Activated CD4-positive, alpha-beta T cell treated with anti-CD3 and anti-CD28 coated beads for 24 hours (primary cell): ENCODE data around the gene C1orf159.
"Not testable (repeated sequence)": the region's sequence is repeated elsewhere in the genome, so short reads cannot be mapped to it uniquely, and the experiment has no call there.

Source experiments
- DNase-seq, 2 donors: peaks; one replicate each; pipeline ENCODE4 v3.0.0-alpha.2; 2020; ENCODE audit warnings: low read depth in 2 of 2

The C1orf159 gene

DNA sequence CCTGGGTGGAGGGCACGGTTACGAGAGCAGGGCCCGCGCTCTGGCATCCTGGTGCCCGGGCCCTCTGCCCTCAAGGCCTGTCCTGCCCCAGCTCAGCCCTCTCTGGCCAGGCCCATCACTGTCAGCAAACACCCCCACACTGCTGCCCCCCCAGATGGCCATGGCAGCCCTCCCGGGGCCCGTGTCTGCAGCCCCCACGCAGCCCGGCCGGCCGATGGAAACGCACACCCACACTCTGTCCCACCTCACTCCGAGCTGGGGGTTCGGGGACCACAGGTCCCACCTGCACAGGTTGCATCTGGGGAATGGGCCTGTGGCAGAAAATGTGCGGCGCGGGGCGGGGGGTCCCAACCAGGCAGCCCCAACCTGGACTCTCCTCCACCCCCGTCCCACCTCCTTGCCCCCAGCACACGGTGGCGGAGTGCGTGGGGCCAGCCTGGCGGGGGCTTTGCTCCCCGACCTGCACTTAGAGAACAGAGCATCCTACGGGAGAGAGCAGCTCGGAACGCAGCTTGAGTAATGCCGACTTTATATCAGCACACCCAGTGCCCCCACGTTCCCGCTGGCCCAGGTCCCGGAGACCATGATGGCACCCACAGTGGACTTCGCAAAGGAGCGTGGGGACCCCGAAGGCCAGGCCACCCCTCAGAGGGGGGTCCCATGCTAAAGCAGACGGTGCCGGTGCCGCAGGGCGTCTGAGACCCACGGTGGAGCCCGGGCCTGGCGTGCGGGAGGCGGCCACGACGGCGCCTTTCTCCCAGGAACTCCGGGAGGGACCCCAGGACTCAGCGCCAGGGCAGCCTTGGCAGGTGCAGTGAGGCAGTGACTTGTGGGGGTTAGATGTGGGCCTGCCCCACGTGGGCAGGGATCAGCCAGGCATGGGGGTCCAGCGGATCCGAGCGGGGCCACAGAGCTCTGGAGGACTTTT lies 34.3 kb downstream of the C1orf159 start:
- no peak for DNase-seq

DNA sequence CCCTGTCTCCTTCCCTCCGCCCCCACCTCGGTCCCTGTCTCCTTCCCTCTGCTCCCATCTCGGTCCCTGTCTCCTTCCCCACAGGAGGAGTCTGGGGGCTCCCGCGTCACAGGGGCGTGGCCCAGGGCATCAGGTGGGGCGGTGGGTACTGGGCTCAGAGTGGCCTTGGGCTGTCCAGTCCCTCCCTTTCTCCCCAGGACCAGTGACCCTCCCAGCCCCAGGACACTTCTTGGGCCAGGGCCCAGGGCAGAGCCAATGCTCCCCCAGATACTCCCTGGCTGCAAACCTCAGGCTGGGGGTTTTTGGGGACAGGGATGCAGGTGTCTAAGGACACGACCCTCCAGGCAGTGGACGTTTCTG lies 35.0 kb downstream of the C1orf159 start:
- no peak for DNase-seq

DNA sequence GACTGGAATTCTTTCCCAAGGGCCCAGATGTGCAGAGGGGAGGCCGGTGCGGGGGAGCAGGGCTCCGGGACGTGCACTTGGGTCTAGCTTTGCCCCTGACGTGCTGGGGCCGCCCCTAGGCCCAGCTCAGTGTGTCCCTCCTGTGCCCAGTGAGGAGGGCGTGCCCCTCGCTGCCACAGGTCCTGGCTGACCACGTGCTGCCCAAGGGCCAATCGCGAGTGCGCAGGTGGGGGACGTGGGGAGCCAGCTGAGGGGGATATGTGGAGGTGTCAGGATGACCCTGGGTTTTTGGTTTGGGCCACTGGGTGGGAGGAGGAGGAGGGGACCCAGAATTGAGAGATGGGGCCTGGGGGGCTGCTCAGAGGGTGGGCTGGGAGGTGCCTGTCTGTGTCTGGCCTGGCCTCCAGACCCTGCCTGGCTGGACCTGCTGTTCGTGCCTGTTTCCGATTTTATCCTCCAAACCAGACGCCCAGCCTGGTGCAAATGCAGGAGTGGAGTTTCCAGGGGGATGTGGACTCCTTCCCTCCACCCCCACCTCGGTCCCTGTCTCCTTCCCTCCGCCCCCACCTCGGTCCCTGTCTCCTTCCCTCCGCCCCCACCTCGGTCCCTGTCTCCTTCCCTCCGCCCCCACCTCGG lies 35.6 kb downstream of the C1orf159 start:
- no peak for DNase-seq

- DNase-seq = no peak
Measured at GRCh38 chr1:1079408-1080121, 36.3 kb downstream of the C1orf159 start.

DNA sequence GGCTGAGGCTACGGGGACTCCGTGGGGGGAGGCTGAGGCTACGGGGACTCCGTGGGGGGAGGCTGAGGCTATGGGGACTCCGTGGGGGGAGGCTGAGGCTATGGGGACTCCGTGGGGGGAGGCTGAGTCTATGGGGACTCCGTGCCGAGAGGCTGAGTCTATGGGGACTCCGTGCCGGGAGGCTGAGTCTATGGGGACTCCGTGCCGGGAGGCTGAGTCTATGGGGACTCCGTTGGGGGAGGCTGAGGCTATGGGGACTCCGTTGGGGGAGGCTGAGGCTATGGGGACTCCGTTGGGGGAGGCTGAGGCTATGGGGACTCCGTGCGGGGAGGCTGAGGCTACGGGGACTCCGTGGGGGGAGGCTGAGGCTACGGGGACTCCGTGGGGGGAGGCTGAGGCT lies 38.5 kb downstream of the C1orf159 start:
- DNase-seq = not testable (repeated sequence)

DNA sequence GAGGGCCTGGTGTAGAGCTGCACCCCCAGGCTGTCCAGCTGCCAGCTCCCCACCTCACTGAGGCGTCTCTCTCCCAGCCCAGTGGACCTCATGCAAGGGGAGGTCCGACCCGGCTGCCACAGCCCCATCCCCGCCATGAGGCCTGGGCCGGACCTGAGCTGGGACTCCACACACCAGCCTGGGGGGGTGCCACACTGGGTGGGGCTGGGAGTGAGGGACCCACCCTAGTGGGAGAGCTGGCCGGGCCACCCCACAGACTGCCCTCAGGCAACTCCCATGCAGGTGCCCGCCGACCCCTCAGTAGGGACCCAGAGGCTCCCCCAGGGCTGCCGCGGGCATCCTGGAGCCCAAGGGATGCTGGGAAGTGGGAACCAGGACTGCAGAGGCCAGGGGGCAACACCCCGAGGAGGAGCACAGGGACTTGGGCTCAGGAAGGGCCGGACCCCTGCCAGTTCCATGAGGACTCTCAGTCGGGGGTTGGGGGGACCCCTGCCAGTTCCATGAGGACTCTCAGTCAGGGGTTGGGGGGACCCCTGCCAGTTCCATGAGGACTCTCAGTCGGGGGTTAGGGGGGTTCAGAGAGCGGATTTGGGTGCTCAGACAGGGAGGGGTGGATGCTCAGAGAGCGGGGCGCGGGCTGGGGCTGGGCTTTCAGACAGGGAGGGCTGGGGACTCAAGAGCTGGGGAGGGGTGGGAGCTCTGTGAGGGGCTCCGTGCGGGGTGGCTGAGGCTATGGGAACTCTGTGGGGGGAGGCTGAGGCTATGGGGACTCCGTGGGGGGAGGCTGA lies 40.5 kb downstream of the C1orf159 start:
- DNase-seq = no peak

- DNase-seq = no peak
Measured at GRCh38 chr1:1074631-1075147, 41.2 kb downstream of the C1orf159 start.

DNA sequence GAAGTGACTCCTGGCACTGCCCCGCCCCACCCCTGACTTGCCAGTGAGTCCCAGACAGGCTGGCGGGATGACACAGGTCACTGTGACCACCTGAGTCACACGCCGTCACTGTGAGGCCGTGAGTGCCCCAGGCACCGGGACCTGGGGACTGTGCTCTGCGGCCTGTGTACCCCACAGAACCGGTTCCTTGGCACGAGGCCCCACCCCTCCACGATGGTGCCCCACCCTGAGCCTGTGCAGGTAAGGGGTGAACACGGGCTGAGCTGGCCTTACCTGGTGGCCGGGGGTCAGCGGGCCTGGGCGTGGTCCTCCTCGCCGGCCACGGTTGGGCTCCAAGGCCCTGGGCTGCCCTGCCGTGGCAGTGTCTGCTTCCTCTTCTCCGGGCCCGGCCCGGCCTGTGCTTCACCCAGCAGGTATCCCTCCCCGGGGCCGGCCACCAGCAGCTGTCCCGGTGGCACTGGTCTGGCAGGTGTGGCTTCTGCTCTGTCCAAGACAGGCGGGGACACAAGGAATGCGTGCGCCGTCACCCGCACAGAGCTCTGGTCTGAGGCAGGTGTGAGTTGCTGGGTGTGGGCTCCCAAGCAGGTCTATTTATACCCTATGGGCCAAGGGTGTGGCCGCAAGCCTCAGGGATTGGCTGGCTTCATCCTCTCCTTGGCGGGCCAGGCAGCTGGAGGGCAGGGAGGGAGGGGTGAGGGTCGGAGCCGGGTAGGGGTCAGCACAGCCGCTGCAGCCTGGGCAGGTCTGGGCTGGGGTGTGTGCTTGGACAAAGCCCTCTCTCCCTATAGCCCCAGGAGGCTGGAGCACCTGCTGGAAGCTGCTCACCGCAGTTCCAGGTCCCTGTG lies 41.9 kb downstream of the C1orf159 start, which contains the start of gene RNF223:
RNF223 (minus strand) TSS at position 564 of the 845 bp plus-strand sequence. CDS start 1,740 bp downstream, outside the sequence.
- DNase-seq = no peak

DNA sequence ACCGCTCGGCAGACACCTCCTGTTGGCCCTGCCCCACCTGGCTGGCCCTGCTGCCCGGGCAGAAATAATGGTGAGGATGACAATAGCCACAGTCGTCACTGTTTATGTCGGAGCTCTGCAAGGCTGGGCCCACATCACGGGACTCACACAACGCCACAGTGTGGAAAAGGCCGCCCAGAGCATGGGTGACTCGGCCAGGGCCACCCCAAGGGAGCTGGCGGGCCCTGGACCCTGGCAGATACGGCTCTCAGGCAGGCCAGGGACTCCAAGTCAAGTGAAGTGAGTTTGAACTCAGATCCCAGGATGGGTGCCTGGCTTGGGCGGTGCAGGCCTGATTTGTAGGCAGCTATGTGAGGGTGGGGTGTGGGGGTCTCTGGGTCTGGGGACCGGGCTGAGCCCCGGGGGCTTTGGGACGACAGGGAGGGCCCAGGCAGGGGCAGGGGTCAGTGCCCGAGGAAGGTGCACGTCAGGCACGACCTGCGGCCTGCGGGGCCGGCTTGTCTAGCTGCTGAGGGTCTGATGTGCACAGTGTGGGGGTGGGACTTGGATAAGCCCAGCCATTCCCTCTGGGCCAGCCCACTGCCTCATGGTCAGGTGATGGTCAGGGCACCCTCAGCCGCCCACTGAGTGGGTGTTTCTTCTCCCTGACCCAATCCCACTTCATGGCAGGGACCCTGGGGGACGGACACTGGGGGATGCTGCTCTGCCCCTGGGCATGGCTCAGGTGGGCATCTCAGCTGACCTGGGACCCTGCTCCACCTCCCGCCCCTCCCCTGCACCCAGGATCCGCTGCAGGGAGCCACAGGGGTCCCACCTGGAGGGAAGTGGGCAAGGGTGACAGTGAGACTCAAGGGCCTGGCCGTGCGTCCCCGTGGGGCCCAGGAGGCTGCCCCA lies 42.8 kb downstream of the C1orf159 start:
- DNase-seq = no peak

DNA sequence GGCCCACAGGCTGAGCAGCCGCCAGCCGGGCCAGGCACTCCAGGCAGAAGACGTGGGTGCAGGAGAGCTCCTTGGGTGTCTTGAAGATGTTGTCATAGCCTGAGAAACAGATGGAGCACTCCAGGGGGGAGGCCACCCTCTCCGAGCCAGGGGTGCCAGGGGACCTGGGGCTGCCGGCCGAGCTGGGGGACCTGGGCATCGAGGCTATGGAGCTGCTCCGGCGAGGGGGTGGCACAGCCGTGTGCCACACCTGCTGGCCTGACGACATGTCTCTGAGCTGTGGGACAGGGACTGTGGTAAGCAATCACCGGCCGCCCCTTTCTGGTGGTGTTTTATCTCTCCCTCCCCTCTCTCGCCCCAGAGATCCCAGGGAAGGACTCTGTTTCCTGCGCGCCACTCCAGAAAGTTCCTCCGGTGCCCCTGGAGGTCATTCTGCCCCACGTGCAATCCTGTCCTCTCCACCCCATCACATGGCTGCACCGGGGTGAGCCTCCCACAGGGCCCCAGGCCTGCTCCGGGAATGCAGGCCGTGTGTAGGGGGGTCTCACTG lies 43.5 kb downstream of the C1orf159 start:
- no peak for DNase-seq

- no peak for DNase-seq
Measured at GRCh38 chr1:1071486-1072298, 44.2 kb downstream of the C1orf159 start.

- DNase-seq = no peak
Measured at GRCh38 chr1:1069711-1070676, 45.9 kb downstream of the C1orf159 start.

DNA sequence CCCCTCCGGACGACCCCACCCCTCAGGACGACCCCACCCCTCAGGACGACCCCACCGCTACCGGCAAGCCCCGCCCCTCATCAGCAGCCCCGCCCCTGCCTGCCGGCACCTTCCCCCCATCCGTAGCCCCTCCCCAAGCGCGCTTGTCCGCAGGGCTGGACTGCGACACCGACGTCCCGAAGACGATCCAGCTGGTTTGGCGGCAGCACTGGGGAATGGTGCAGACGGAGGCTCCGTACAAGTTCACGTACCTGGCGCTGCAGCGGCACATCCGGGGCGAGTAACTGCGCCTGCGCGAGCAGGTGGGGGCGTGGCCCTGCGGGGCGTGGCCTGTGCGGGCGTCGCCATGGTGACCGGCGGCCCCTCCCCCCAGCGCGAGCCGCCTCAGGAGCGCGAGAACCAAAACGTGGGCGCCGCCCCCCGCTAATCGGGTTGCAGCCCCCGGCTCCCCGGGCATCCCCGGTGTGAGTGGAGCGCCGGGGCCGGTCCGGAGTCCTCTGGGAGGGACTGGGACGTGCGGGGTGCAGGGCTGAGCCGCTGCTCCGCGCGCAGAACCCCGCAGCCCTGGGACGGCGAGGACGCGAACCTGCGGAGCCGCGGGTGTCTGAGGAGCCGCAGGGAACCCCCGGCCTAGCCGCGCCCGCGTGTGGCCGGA lies 46.7 kb downstream of the C1orf159 start:
- peak; percentile 82 to 86 for DNase-seq

- no peak for DNase-seq
Measured at GRCh38 chr1:1068517-1069055, 47.3 kb downstream of the C1orf159 start.

DNA sequence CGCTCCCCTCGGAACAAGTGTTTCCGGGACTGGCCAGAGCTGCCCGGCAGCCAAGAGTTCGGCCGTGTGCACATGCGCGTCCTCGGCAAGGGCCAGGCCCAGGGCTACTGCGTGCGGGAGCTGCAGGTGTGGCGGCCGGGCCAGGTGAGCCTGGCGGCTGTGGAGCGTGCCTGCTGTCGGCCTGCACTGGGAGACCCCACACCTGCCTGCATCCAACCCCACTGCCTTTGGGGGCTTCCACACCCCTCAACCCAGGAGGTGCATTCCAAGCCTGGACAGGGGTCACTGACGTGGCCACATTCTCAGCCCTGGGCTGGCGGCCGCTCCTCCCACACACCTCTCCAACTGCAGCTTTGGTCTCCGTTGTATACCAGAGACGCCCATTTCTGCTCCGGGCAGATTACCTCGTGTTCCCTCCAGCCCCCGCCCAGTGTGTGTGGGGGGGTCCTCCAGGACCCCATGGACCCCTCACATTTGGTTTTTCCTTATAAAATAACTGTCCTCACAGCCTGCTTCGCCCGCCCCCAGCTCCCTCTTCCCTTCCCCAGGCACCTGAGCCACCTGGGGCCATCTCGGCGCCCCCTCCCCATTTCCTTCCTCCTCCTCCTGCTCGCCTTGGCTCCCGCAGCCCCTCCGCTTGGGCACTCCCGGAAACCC lies 47.9 kb downstream of the C1orf159 start:
- no peak for DNase-seq
